ENCODE data around the gene SPOCK2.

The SPOCK2 gene

DNA sequence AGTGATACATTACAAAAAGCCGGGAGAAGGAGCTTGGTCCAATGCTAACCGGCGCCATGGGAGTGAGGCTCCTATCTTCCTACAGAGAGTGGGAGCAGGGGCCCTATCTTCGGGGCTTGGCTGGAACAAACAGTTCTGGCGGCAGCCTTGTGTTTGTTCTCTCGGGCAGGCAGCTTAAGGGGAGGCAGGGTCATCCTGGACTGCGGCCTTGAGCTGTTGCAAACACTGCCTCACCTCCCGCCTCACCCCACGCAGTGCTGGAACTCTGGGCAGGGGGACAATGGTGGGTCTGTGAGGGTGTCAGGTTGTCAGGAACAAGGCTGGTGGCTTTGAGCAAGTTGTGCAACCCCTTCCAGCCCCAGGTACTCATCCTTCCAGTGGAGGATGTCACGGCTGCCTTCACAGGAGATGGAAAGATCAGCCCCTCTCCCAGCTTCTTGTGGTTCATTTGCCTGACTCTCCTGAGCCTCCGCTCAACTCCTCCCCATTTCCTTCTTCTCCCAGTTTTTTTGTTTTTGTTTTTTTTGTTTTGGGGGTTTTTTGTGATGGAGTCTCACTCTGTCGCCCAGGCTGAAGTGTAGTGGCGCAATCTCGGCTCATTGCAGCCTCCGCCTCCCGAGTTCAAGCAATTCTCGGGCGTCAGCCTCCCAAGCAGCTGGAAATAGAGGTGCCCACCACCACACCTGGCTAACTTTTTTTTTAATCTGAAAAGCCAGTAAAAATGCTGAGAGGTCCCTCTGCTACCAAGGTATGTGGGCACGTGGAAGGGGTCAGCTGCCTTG lies 57.4 kb downstream of the SPOCK2 start:
- ChIA-PET CTCF (interaction anchor here (0.6 to 1.0 kb wide), 3 partner anchors 32 to 229 kb away, joined by 3 to 5 read pairs (median 5); no protein-coding TSS in a partner anchor), POLR2A (ENCODE audit: low non-redundant PET) (no interaction called here)
- no peak for DNase-seq (ENCODE audit: low spot score)
- H3K27ac ChIP-seq, result no peak overlapping the region
- TF ChIP-seq CTCF (conservative IDR thresholded peaks at IDR 0.05; ENCODE audit: low read depth), result no peak

DNA sequence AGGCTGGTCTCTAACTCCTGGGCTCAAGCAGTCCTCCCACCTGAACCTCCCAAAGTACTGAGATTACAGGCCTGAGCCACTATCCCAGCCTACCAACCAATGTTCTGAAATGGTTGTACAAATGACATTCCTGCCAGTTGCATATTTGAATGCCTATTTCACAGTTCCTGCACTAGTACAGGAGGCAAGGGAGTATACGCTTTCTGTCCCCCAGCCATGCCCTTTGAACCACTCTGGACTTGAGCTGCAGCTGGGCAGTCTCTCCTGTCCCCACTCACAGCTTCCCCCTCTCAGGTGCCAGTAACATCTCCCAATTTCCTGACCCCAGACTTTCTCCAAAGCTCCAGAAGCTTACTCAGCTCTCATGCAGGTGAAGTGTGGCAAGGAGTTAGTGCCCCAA lies 58.9 kb downstream of the SPOCK2 start:
- no peak for DNase-seq (ENCODE audit: low spot score)
- POLR2A ChIA-PET (ENCODE audit: low non-redundant PET), result no interaction called here
- H3K27ac ChIP-seq, result no peak overlapping the region

DNA sequence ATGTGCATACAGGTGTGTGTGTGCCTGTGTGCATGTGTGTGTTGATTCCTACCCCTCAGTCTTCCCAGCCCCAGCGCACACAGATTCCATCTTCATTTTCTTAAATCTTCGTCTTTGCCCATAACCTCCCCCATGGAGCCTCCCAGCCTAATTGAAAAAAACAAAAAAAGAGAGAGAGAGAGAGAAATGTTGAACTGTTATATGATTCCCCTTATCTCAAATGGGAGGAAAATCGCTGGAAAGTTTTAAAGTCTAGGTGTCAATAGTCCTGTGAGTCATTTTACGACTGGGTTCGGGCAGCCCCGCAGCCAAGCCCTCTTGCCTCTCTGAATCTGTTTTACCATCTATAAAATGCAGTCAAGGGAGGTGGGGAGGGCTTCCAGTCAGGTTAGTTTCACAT lies 60.9 kb downstream of the SPOCK2 start:
- peak overlapping the region; percentile 78 for H3K27ac ChIP-seq
- POLR2A ChIA-PET (ENCODE audit: low non-redundant PET), result no interaction called here
- TF ChIP-seq CTCF (conservative IDR thresholded peaks at IDR 0.05; ENCODE audit: low read depth), result no peak
- DNase-seq (ENCODE audit: low spot score), result peak; percentile 42
- CTCF ChIA-PET, result no interaction called here

More for the DNA sequence above, 58.9 kb downstream of the SPOCK2 start:
- CTCF ChIA-PET, result no interaction called here
- TF ChIP-seq CTCF (conservative IDR thresholded peaks at IDR 0.05; ENCODE audit: low read depth), result no peak

DNA sequence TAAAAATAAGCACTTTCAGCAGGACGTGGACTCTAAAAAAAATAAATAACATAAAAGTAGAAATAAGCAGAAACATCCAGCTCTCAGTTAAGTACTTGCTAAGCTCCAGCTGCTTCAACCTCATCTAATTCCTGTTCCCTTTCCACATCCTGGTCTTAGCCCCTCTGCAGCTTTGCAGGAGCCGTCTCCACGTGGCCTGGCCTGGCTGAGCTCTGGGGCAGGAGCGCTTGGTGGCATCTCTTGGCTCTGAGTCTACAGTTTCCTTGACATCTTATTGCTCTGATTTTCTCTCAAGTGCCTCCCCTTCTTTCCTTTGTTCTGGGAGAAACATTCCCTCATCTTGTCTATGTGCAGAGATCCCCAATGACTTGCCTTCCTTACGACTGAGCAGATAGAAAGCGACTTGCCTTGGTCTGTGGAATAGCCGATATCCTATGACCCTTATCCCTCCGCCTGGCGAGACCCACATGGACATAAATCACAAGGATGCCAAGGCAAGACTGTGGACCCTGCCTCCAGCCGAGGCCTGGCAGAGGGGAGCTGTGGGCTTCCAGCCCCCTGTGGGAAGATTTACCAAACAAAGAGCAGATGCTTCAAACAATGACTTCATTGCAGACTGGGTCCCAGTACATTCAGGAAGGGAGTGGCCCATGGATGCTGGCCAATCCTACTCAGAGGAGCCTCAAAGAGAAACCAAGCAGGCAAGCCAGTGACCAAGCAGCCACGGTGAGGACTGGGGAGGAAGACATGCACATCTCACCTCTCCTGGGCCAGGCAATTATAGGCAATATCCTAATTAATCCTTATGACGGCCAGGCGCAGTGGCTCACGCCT lies 61.9 kb downstream of the SPOCK2 start:
- H3K27ac ChIP-seq, result peak overlapping the region; percentile 78
- peak; percentile 51 for DNase-seq (ENCODE audit: low spot score)

DNA sequence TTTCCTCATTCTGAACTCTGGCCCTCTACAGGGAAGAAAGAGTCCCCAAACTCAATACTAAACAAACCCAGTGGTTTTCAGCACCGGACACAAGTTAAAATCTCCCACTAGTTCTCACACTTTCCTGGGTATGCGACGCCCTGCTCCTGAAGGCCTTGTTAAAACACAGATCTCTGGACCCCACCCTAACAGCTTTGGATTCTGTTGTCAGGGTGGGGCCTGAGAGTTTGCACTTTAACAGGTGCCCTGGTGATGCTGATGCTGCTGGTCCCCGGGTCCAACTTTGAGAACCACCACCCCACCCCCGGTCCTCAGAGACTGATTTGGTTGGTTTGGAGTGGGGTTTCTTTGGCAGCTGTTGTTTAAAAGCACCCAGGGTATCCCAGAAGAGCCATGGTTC lies 62.5 kb downstream of the SPOCK2 start:
- POLR2A ChIA-PET (ENCODE audit: low non-redundant PET), result no interaction called here
- H3K27ac ChIP-seq, result peak overlapping the region; percentile 78
- CTCF ChIA-PET, result interaction anchor here (0.5 to 1.1 kb wide), 3 partner anchors 23 to 130 kb away, joined by 3 to 7 read pairs (median 3); no protein-coding TSS in a partner anchor
- TF ChIP-seq CTCF (conservative IDR thresholded peaks at IDR 0.05; ENCODE audit: low read depth), result no peak
- DNase-seq (ENCODE audit: low spot score), result no peak

More for the DNA sequence above, 61.9 kb downstream of the SPOCK2 start:
- ChIA-PET CTCF (interaction anchor here (1.1 kb wide), 1 partner anchor 22 kb away, joined by 7 read pairs; no protein-coding TSS in a partner anchor), POLR2A (ENCODE audit: low non-redundant PET) (no interaction called here)
- no peak for TF ChIP-seq CTCF (conservative IDR thresholded peaks at IDR 0.05; ENCODE audit: low read depth)

GRCh38 chr10:72025400-72025799 lies 63.0 kb downstream of the SPOCK2 start:
- POLR2A ChIA-PET (ENCODE audit: low non-redundant PET), result no interaction called here

More at GRCh38 chr10:72025400-72025799, 63.0 kb downstream of the SPOCK2 start:
- peak overlapping the region; percentile 78 for H3K27ac ChIP-seq
- no peak for TF ChIP-seq CTCF (conservative IDR thresholded peaks at IDR 0.05; ENCODE audit: low read depth)
- DNase-seq (ENCODE audit: low spot score), result no peak
- CTCF ChIA-PET, result interaction anchor here (0.5 to 1.1 kb wide), 5 partner anchors 23 to 142 kb away, joined by 3 to 7 read pairs (median 3); no protein-coding TSS in a partner anchor

Measured in RWPE1 (cell line).